Heart left ventricle (tissue), 13 donors: ENCODE data around the gene IL2RG.

Experiments used
- CTCF ChIP-seq, 12 donors: fragments of 200-600 bp; sonication (generic) in 4 of 12; IDR thresholded peaks; one replicate each; pipeline versions ENCODE4 v1.5.0 to v1.8.0; 2018 to 2022; ENCODE audit warnings: antibody characterized with exemption in 12 of 12, mild to moderate bottlenecking in 5 of 12
- POLR2A ChIP-seq, 2 donors: fragments of 450-650 bp; IDR thresholded peaks; one replicate each; pipeline ENCODE4 v1.6.1; 2017; ENCODE audit warnings: antibody characterized with exemption in 2 of 2, mild to moderate bottlenecking in 2 of 2, moderate library complexity in 2 of 2
- donor health status: ischemic (EF 13 %, LVEDD 7.1; RV severe dilation, severe dysfunction).
- donor health status: DM: no; HTN: yes; CAD: no.
- donor health status: DM: no; HTN: no; CAD: no.
- donor health status: ischemic (EF 25% LVEDD 6.9; RV normal size, moderate dysfunction).
- donor health status: ischemic (EF 25% LVEDD 5.7; RV mildly dilated, moderate dysfunction).
- donor health status: ischemic (EF 35%, LVEDD 5.7; RV mildly dilated, moderate dysfunction).
- donor health status: nonischemic (EF 11% LVEDD 7.7; RV severe dilation, severe dysfunction).
- donor health status: DM: yes; HTN: yes; CAD: no.
- donor health status: PGD.
- donor health status: ischemic (EF 29% LVEDD 5.4; RV normal size, mild dysfunction).
- donor health status: nonischemic (EF 23%, LVEDD 6.1; RV moderate dilation, normal function).

GRCh38 chrX:71106427-71106826, 5.0 kb downstream of the IL2RG start, which contains the start of gene CXorf65:
- TF ChIP-seq CTCF (IDR thresholded peaks at IDR 0.05) (no peak), POLR2A (IDR thresholded peaks at IDR 0.05) (no peak)
